T-cell (primary cell): ENCODE results near the gene INS. TPM values are rescaled to one million over a fixed set of nuclear protein-coding genes. Genes with fewer than 3 reads are reported as not detected.

Experiments used
- ATAC-seq, 4 experiments: fragments of 200-7000 bp in 3 of 4; fragments of 150-1000 bp in 1 of 4; cut with Tn5 transposase; replicated peaks in 1 of 4; 1 replicate in 3 of 4; 2 replicates in 1 of 4; pipeline ENCODE4 v1.10.0; 2021; ENCODE audit warnings: moderate library complexity in 3 of 4, mild to moderate bottlenecking in 2 of 4, moderate number of reproducible peaks in 1 of 4
- CTCF ChIA-PET, 2 donors: fragments of 300-600 bp; sonication (Branson Sonifier 250); formaldehyde crosslinking; loops; one replicate each; lab custom pipeline; 2022; ENCODE audit warnings: antibody characterized with exemption in 2 of 2; lab: Charles Lee
- POLR2A ChIA-PET, 2 donors: fragments of 300-600 bp; sonication (Branson Sonifier 250); formaldehyde crosslinking; loops; one replicate each; lab custom pipeline; 2022; ENCODE audit warnings: antibody characterized with exemption in 2 of 2; lab: Charles Lee
- DNase-seq, 35 experiments: peaks; one replicate each; pipeline versions ENCODE4 v3.0.0 to v3.0.0-alpha.2; 2013 to 2023
- H3K27ac ChIP-seq: one replicate; pipeline ENCODE4 v1.5.1; 2013; ENCODE audit warnings: low read length
- H3K27me3 ChIP-seq, 2 experiments: replicated peaks in 1 of 2; 1 replicate in 1 of 2; 2 replicates in 1 of 2; pipeline versions ENCODE4 v1.6.1 to v1.7.0; 2013; ENCODE audit warnings: low read length in 1 of 2, mixed read lengths in 1 of 2; ENCODE audit not compliant: control insufficient read depth in 2 of 2, insufficient read depth in 2 of 2; ENCODE audit errors: extremely low read depth in 1 of 2
- H3K36me3 ChIP-seq, 2 donors: 1 replicate in 1 of 2; 2 replicates in 1 of 2; pipeline versions ENCODE4 v1.6.1 to v1.7.0; 2013; ENCODE audit warnings: low read length in 1 of 2; ENCODE audit not compliant: control insufficient read depth in 2 of 2, insufficient read depth in 1 of 2; ENCODE audit errors: extremely low read depth in 1 of 2
- H3K4me1 ChIP-seq, 2 experiments: 1 replicate in 1 of 2; 2 replicates in 1 of 2; pipeline versions ENCODE4 v1.6.1 to v1.7.0; 2013; ENCODE audit warnings: low read length in 2 of 2, mixed read lengths in 1 of 2; ENCODE audit not compliant: insufficient read depth in 2 of 2, control insufficient read depth in 1 of 2; ENCODE audit errors: extremely low read depth in 1 of 2
- H3K4me3 ChIP-seq, 2 donors: 1 replicate in 1 of 2; 2 replicates in 1 of 2; pipeline versions ENCODE4 v1.5.1 to v1.7.0; 2013; ENCODE audit warnings: mild to moderate bottlenecking in 2 of 2, low read length in 1 of 2, moderate library complexity in 1 of 2; ENCODE audit not compliant: control insufficient read depth in 1 of 2; ENCODE audit errors: extremely low read depth in 1 of 2
- H3K9me3 ChIP-seq: 2 replicates; pipeline ENCODE4 v1.7.0; 2013
- H3K27ac Mint-ChIP-seq, 2 donors: one replicate each; pipeline ENCODE4 v1.8.0; 2020 to 2021; ENCODE audit warnings: mild to moderate bottlenecking in 2 of 2, mixed read lengths in 2 of 2
- H3K27me3 Mint-ChIP-seq, 2 donors: one replicate each; pipeline ENCODE4 v1.8.0; 2021 to 2022; ENCODE audit warnings: mixed read lengths in 2 of 2
- H3K36me3 Mint-ChIP-seq: one replicate; pipeline ENCODE4 v1.8.0; 2021; ENCODE audit warnings: mixed read lengths
- H3K4me1 Mint-ChIP-seq, 3 donors: one replicate each; pipeline ENCODE4 v1.8.0; 2020 to 2022; ENCODE audit warnings: mixed read lengths in 3 of 3, mild to moderate bottlenecking in 1 of 3
- H3K4me3 Mint-ChIP-seq, 3 donors: one replicate each; pipeline ENCODE4 v1.8.0; 2020 to 2022; ENCODE audit warnings: mild to moderate bottlenecking in 3 of 3, mixed read lengths in 3 of 3, moderate library complexity in 3 of 3
- H3K9me3 Mint-ChIP-seq, 3 donors: one replicate each; pipeline ENCODE4 v1.8.0; 2020 to 2022; ENCODE audit warnings: mixed read lengths in 3 of 3
- whole genome bisulfite sequencing: methylation state at CpG from one replicate; pipeline ENCODE4 v1.1.5; 2013; ENCODE audit warnings: missing lambda C conversion rate; ENCODE audit not compliant: insufficient coverage; 5-methylcytosine and 5-hydroxymethylcytosine counted together
- total RNA-seq, 35 experiments: library from RNA in 6 of 35; stranded (reverse) in 6 of 35; fragments of 120-200 nt in 1 of 35; gene quantifications; one replicate each; pipeline versions ENCODE4 v1.2.1 to v1.2.4 and lab custom pipeline; 2013 to 2026

The INS gene
- total RNA-seq, 5 donors from 2014 or later (not counting 1 experiment from before 2014, with no cell fraction given): 0.53 to 0.82 TPM; not detected in 3

DNA sequence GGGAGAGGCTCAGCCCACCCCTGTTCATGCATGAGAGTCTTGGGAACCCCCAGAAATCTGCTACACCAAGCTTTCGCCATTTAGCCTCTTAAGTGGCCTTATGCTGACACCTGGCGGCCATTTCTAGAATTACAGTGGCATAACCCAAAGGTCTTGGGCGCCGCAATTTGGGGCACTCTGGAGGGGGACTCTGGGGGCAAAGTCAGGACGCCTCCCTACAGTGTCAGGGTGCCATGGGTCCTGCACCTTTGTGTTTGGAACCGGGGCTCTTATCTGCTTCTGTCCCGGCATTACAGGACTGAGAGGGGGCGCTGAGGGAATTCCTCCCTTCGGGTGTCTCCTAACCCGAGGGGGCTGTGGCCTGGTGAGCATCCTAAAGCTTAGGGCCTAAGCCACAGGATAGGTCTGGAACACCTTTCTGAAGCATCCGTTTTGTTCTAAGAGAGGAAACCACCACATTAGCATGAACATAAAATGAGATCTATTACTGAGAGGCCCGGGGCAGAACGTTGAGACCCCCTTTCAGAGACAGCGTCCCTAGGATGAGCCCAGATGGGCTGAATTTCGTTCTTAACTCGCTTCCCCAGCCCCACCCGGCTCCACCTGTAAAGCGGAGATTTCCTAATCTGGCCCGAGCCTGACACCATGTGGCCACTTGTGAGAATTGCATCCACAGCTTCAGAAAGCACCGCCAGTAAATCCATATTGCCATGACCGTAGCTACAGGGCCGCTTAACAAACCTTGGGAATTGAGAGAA lies 9.3 kb downstream of the INS start:
- peak overlapping the region in 1 of 2 donors; percentile 9 for H3K4me3 ChIP-seq
- H3K36me3 Mint-ChIP-seq: no peaks in the 10 kb centered on the region
- peak overlapping the region; percentile 17 to 64 (median 21) for H3K4me3 Mint-ChIP-seq
- POLR2A ChIA-PET: no interaction called here
- H3K4me1 ChIP-seq: peaks cover 0 to 15% of the 10 kb centered on the region in 2 experiments
- WGBS: 3% methylated on average over 19 of the region's 22 CpGs
- H3K9me3 ChIP-seq: no peaks in the 10 kb centered on the region
- H3K36me3 ChIP-seq: no peaks in the 10 kb centered on the region
- peaks cover 33 to 42% of the 10 kb centered on the region in 2 donors for H3K27me3 Mint-ChIP-seq
- peaks cover 0 to 73% of the 10 kb centered on the region in 2 experiments for H3K27me3 ChIP-seq
- DNase-seq (peak; percentile 57 to 90 (median 76)), ATAC-seq (peak; percentile 70 to 86 (median 81))
- peaks cover 5 to 9% (median 6%) of the 10 kb centered on the region in 3 donors for H3K4me1 Mint-ChIP-seq
- no peaks in the 10 kb centered on the region for H3K9me3 Mint-ChIP-seq
- CTCF ChIA-PET: interaction anchor here (0.5 to 4.8 kb wide), 18 partner anchors 10 to 1724 kb away, joined by 3 to 41 read pairs (median 4); partner anchors contain the start of gene TNNI2 (in 1 of the 2)
- H3K27ac Mint-ChIP-seq: no peak overlapping the region
- no peak overlapping the region for H3K27ac ChIP-seq

- 33% methylated on average over 7 of the region's 11 CpGs for WGBS
- POLR2A ChIA-PET: no interaction called here
- CTCF ChIA-PET: interaction anchor here (0.6 to 4.8 kb wide), 12 partner anchors 8 to 458 kb away, joined by 3 to 41 read pairs (median 4); no protein-coding TSS in a partner anchor
- Mint-ChIP-seq H3K36me3 (no peaks in the 10 kb centered on the region), H3K27me3 (peaks cover 40 to 54% of the 10 kb centered on the region in 2 donors), H3K27ac (no peak overlapping the region), H3K4me1 (peaks cover 5 to 9% (median 6%) of the 10 kb centered on the region in 3 donors), H3K4me3 (no peak overlapping the region), H3K9me3 (no peaks in the 10 kb centered on the region)
- H3K4me3 ChIP-seq: no peak overlapping the region
- H3K9me3 ChIP-seq: no peaks in the 10 kb centered on the region
- peaks cover 0 to 80% of the 10 kb centered on the region in 2 experiments for H3K27me3 ChIP-seq
- no peaks in the 10 kb centered on the region for H3K36me3 ChIP-seq
- no peak overlapping the region for H3K27ac ChIP-seq
- H3K4me1 ChIP-seq: peaks cover 0 to 11% of the 10 kb centered on the region in 2 experiments
- ATAC-seq (no peak), DNase-seq (no peak)
Measured at GRCh38 chr11:2149864-2150847, 10.9 kb downstream of the INS start.

- 54% methylated on average over 7 of the region's 8 CpGs for WGBS
- H3K27me3 Mint-ChIP-seq: peaks cover 45 to 60% of the 10 kb centered on the region in 2 donors
- H3K27me3 ChIP-seq: peaks cover 0 to 82% of the 10 kb centered on the region in 2 experiments
Measured at GRCh38 chr11:2149460-2149859, 11.5 kb downstream of the INS start.

DNA sequence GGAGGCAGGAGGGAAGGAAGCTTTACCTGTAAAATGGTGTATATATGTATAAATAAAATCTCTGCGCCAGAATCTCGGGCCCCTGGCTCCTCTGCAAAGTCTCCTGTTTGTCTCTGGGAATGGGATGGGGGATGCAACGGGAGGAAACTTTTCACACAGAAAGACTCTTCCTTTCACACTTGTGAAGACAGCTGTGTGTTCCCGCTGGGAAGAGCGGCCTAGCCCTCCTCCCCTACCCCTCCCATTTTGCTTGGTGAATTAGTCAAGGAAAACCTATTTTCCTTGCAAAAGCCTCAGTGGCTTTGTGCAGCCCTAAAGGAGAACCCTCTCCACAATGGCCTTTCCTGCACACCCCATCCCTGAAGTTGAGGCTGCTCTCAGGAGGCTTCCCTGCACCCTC lies 12.4 kb downstream of the INS start:
- DNase-seq (no peak), ATAC-seq (no peak)
- Histone ChIP-seq H3K27ac (no peak overlapping the region), H3K4me3 (no peak overlapping the region), H3K27me3 (peaks cover 0 to 85% of the 10 kb centered on the region in 2 experiments), H3K9me3 (no peaks in the 10 kb centered on the region), H3K36me3 (no peaks in the 10 kb centered on the region), H3K4me1 (peaks cover 3 to 18% of the 10 kb centered on the region in 2 experiments)
- CTCF ChIA-PET: no interaction called here
- POLR2A ChIA-PET: no interaction called here
- H3K27ac Mint-ChIP-seq: no peak overlapping the region
- no peaks in the 10 kb centered on the region for H3K9me3 Mint-ChIP-seq
- H3K27me3 Mint-ChIP-seq: peaks cover 45 to 62% of the 10 kb centered on the region in 2 donors
- WGBS: 67% methylated on average over 1 of the region's 5 CpGs
- H3K36me3 Mint-ChIP-seq: no peaks in the 10 kb centered on the region
- H3K4me3 Mint-ChIP-seq: no peak overlapping the region
- H3K4me1 Mint-ChIP-seq: peaks cover 7 to 9% (median 9%) of the 10 kb centered on the region in 3 donors

More at GRCh38 chr11:2149460-2149859, 11.5 kb downstream of the INS start:
- ATAC-seq: no peak
- H3K4me3 ChIP-seq: no peak overlapping the region
- H3K27ac ChIP-seq: no peak overlapping the region
- H3K9me3 ChIP-seq: no peaks in the 10 kb centered on the region
- H3K4me1 ChIP-seq: peaks cover under 1 to 12% of the 10 kb centered on the region in 2 experiments
- CTCF ChIA-PET: interaction anchor here (0.6 to 4.8 kb wide), 6 partner anchors 111 to 457 kb away, joined by 3 to 41 read pairs (median 5); no protein-coding TSS in a partner anchor
- POLR2A ChIA-PET: no interaction called here
- Mint-ChIP-seq H3K4me3 (no peak overlapping the region), H3K9me3 (no peaks in the 10 kb centered on the region), H3K36me3 (no peaks in the 10 kb centered on the region), H3K4me1 (peaks cover 5 to 9% (median 6%) of the 10 kb centered on the region in 3 donors), H3K27ac (no peak overlapping the region)
- H3K36me3 ChIP-seq: no peaks in the 10 kb centered on the region
- DNase-seq: no peak

GRCh38 chr11:2147391-2147790 lies 13.6 kb downstream of the INS start:
- H3K36me3 Mint-ChIP-seq: no peaks in the 10 kb centered on the region
- Histone ChIP-seq H3K36me3 (no peaks in the 10 kb centered on the region), H3K4me1 (peaks cover 3 to 18% of the 10 kb centered on the region in 2 experiments), H3K27ac (no peak overlapping the region), H3K4me3 (no peak overlapping the region), H3K27me3 (peaks cover 4 to 94% of the 10 kb centered on the region in 2 experiments), H3K9me3 (no peaks in the 10 kb centered on the region)
- POLR2A ChIA-PET: no interaction called here
- ATAC-seq: no peak
- DNase-seq: no peak
- H3K4me3 Mint-ChIP-seq: no peak overlapping the region
- CTCF ChIA-PET: interaction anchor here in 1 of 2 donors (0.7 kb wide), 1 partner anchor 1216 kb away, joined by 10 read pairs; no protein-coding TSS in a partner anchor
- no peaks in the 10 kb centered on the region for H3K9me3 Mint-ChIP-seq
- H3K27me3 Mint-ChIP-seq: peaks cover 54 to 73% of the 10 kb centered on the region in 2 donors
- peaks cover 9 to 17% (median 13%) of the 10 kb centered on the region in 3 donors for H3K4me1 Mint-ChIP-seq
- H3K27ac Mint-ChIP-seq: no peak overlapping the region
- 30% methylated on average over 7 of the region's 11 CpGs for WGBS
